Gastrocnemius medialis (tissue), 4 donors: Measurements from ENCODE around the gene TFRC.

Experiments
- POLR2A ChIP-seq, 2 donors: fragments of 450-650 bp; IDR thresholded peaks; one replicate each; pipeline ENCODE4 v1.6.1; 2017; ENCODE audit warnings: antibody characterized with exemption in 2 of 2, mild to moderate bottlenecking in 2 of 2, moderate library complexity in 2 of 2
- TF ChIP-seq, protein P1 (sequence below), 5 experiments: fragments of 450-650 bp in 3 of 5; fragments of 200-600 bp in 2 of 5; sonication (generic) in 2 of 5; IDR thresholded peaks in 4 of 5; conservative IDR thresholded peaks in 1 of 5; 1 replicate in 4 of 5; 2 replicates in 1 of 5; pipeline ENCODE4 v1.5.1; 2016 to 2019; ENCODE audit warnings: antibody characterized with exemption in 5 of 5, mild to moderate bottlenecking in 3 of 5, moderate library complexity in 3 of 5

- TF ChIP-seq, protein P1, sequence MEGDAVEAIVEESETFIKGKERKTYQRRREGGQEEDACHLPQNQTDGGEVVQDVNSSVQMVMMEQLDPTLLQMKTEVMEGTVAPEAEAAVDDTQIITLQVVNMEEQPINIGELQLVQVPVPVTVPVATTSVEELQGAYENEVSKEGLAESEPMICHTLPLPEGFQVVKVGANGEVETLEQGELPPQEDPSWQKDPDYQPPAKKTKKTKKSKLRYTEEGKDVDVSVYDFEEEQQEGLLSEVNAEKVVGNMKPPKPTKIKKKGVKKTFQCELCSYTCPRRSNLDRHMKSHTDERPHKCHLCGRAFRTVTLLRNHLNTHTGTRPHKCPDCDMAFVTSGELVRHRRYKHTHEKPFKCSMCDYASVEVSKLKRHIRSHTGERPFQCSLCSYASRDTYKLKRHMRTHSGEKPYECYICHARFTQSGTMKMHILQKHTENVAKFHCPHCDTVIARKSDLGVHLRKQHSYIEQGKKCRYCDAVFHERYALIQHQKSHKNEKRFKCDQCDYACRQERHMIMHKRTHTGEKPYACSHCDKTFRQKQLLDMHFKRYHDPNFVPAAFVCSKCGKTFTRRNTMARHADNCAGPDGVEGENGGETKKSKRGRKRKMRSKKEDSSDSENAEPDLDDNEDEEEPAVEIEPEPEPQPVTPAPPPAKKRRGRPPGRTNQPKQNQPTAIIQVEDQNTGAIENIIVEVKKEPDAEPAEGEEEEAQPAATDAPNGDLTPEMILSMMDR (IDR thresholded peaks at IDR 0.05 in 4 of 5, conservative IDR thresholded peaks at IDR 0.05 in 1 of 5) = no peak
- no peak for TF ChIP-seq POLR2A (IDR thresholded peaks at IDR 0.05)
Observed at GRCh38 chr3:196081002-196081833, 672 bp downstream of the TFRC start.
